HCT116 (cell line): ENCODE measurements around the gene AIFM2. TPM values are rescaled to one million over a fixed set of nuclear protein-coding genes. Genes with fewer than 3 reads are reported as not detected.

Source experiments
- ATAC-seq: fragments of 200-7000 bp; cut with Tn5 transposase; 2 replicates; pipeline ENCODE4 v1.9.1; 2020; ENCODE audit warnings: mild to moderate bottlenecking, moderate library complexity
- BruUV-seq: library from RNA; stranded (reverse); fragments of 400-500 nt; replicated peaks from 2 replicates; lab custom pipeline; 2021; lab: Mats Ljungman, UMichigan
- CTCF ChIA-PET: fragments of 300-600 bp; sonication (Branson Sonifier 250); formaldehyde crosslinking; loops from one replicate; lab custom pipeline; 2021; ENCODE audit warnings: antibody characterized with exemption; lab: Charles Lee
- POLR2A ChIA-PET: fragments of 300-600, 350-600 bp; sonication (Branson Sonifier 250); formaldehyde crosslinking; loops from one replicate; lab custom pipeline; 2021; ENCODE audit warnings: antibody characterized with exemption; lab: Charles Lee
- RAD21 ChIA-PET, 2 experiments: fragments of 300-600 bp; sonication (Branson Sonifier 250); formaldehyde crosslinking; loops; one replicate each; lab custom pipeline; 2023; ENCODE audit warnings: low total read pairs in 2 of 2; ENCODE audit not compliant: uncharacterized antibody in 2 of 2, unreplicated experiment in 2 of 2, low non-redundant PET in 1 of 2; lab: Charles Lee
- DNase-seq: peaks from one replicate; pipeline ENCODE4 v3.0.0-alpha.2; 2010; ENCODE audit warnings: low read depth, low spot score
- H2AFZ ChIP-seq: fragments of 200-600 bp; shearing (Covaris generic), sonication (generic); 2 replicates; pipeline ENCODE4 v1.6.1; 2017; ENCODE audit warnings: low read depth, mixed run types, mixed read lengths, antibody characterized with exemption, low read length; ENCODE audit not compliant: poor library complexity, severe bottlenecking
- H3K27ac ChIP-seq: 2 replicates; pipeline ENCODE4 v1.5.1; 2012; ENCODE audit warnings: low read depth, low read length
- H3K27me3 ChIP-seq: fragments of 200-600 bp; sonication (generic); 2 replicates; pipeline ENCODE4 v1.6.1; 2016; ENCODE audit warnings: mixed run types, low read length, mixed read lengths; ENCODE audit not compliant: insufficient read depth
- H3K36me3 ChIP-seq, 2 experiments: fragments of 200-500 bp in 1 of 2; fragments of 200-600 bp in 1 of 2; sonication (Bioruptor generic) in 1 of 2; sonication (generic) in 1 of 2; 2 replicates each; pipeline versions ENCODE4 v1.5.1 to v1.6.1; 2014 to 2016; ENCODE audit warnings: low read length in 2 of 2, inconsistent platforms in 1 of 2, mixed read lengths in 1 of 2, mixed run types in 1 of 2; ENCODE audit not compliant: insufficient read depth in 2 of 2, control insufficient read depth in 1 of 2
- H3K4me1 ChIP-seq, 2 experiments: fragments of 200-600 bp in 1 of 2; sonication (generic) in 1 of 2; 2 replicates each; pipeline versions ENCODE4 v1.5.1 to v1.6.1; 2012 to 2017; ENCODE audit warnings: low read length in 2 of 2, inconsistent platforms in 1 of 2, mild to moderate bottlenecking in 1 of 2, mixed read lengths in 1 of 2, mixed run types in 1 of 2, moderate library complexity in 1 of 2; ENCODE audit not compliant: insufficient read depth in 2 of 2, control insufficient read depth in 1 of 2
- H3K4me2 ChIP-seq: fragments of 200-600 bp; sonication (generic); 2 replicates; pipeline ENCODE4 v1.6.1; 2017; ENCODE audit warnings: mixed run types, low read length, mixed read lengths
- H3K4me3 ChIP-seq, 2 experiments: fragments of 200-600 bp in 1 of 2; sonication (generic) in 1 of 2; replicated peaks in 1 of 2; 2 replicates each; pipeline ENCODE4 v1.5.1; 2011 to 2016; ENCODE audit warnings: low read length in 2 of 2, control low read depth in 1 of 2, low read depth in 1 of 2, mild to moderate bottlenecking in 1 of 2, mixed read lengths in 1 of 2, mixed run types in 1 of 2
- H3K79me2 ChIP-seq: fragments of 200-600 bp; sonication (generic); 2 replicates; pipeline ENCODE4 v1.6.1; 2017; ENCODE audit warnings: mild to moderate bottlenecking, mixed run types, low read length, moderate library complexity, mixed read lengths; ENCODE audit not compliant: insufficient read depth
- H3K9ac ChIP-seq: fragments of 200-600 bp; sonication (generic); 2 replicates; pipeline ENCODE4 v1.6.1; 2016; ENCODE audit warnings: low read length, mixed read lengths
- H3K9me2 ChIP-seq: fragments of 200-600 bp; sonication (generic), shearing (Covaris generic); 2 replicates; pipeline ENCODE4 v1.6.1; 2017; ENCODE audit warnings: mixed run types, mild to moderate bottlenecking, moderate library complexity; ENCODE audit not compliant: insufficient read depth
- H3K9me3 ChIP-seq, 2 experiments: fragments of 200-500 bp in 1 of 2; fragments of 200-600 bp in 1 of 2; sonication (Bioruptor generic) in 1 of 2; sonication (generic) in 1 of 2; 2 replicates each; pipeline ENCODE4 v1.6.1; 2014 to 2017; ENCODE audit warnings: low read length in 2 of 2, mixed read lengths in 2 of 2, inconsistent platforms in 1 of 2, low read depth in 1 of 2, mild to moderate bottlenecking in 1 of 2, mixed run types in 1 of 2, moderate library complexity in 1 of 2; ENCODE audit not compliant: control insufficient read depth in 1 of 2, insufficient read depth in 1 of 2
- H4K20me1 ChIP-seq: fragments of 200-600 bp; sonication (generic), shearing (Covaris generic); 2 replicates; pipeline ENCODE4 v1.6.1; 2017; ENCODE audit warnings: mixed run types, mild to moderate bottlenecking, moderate library complexity; ENCODE audit not compliant: insufficient read depth
- CBX3 ChIP-seq: IDR thresholded peaks from 2 replicates; pipeline ENCODE4 v1.6.1; 2012; ENCODE audit warnings: low read depth
- CEBPB ChIP-seq: IDR thresholded peaks from 2 replicates; pipeline ENCODE4 v1.6.1; 2012; ENCODE audit warnings: low read depth
- CTCF ChIP-seq, 3 experiments: fragments of 200-600 bp in 1 of 3; sonication (generic) in 1 of 3; IDR thresholded peaks in 2 of 3; conservative IDR thresholded peaks in 1 of 3; 2 replicates each; pipeline ENCODE4 v1.5.1; 2012 to 2017; ENCODE audit warnings: low read depth in 2 of 3, low read length in 2 of 3, antibody characterized with exemption in 1 of 3, borderline replicate concordance in 1 of 3, control low read depth in 1 of 3, mild to moderate bottlenecking in 1 of 3, mixed read lengths in 1 of 3, mixed run types in 1 of 3, moderate library complexity in 1 of 3; ENCODE audit not compliant: insufficient read depth in 1 of 3
- EGR1 ChIP-seq: IDR thresholded peaks from 2 replicates; pipeline ENCODE4 v1.6.1; 2012; ENCODE audit warnings: low read depth
- ELF1 ChIP-seq: IDR thresholded peaks from 2 replicates; pipeline ENCODE4 v1.6.1; 2012; ENCODE audit warnings: low read depth, borderline replicate concordance
- EZH2 ChIP-seq: fragments of 200-600 bp; sonication (generic); IDR thresholded peaks from 2 replicates; pipeline ENCODE4 v1.6.1; 2017; ENCODE audit warnings: antibody characterized with exemption, mixed run types
- EZH2phosphoT487 ChIP-seq: fragments of 200-600 bp; IDR thresholded peaks from 2 replicates; pipeline ENCODE4 v1.6.1; 2018; ENCODE audit warnings: antibody characterized with exemption, borderline replicate concordance
- JUND ChIP-seq: IDR thresholded peaks from 2 replicates; pipeline ENCODE4 v1.6.1; 2012
- POLR2A ChIP-seq: IDR thresholded peaks from 2 replicates; pipeline ENCODE4 v1.7.0; 2011; ENCODE audit warnings: borderline replicate concordance; ENCODE audit not compliant: insufficient read depth, insufficient read length; ENCODE audit errors: extremely low read depth
- POLR2AphosphoS5 ChIP-seq: IDR thresholded peaks from 2 replicates; pipeline ENCODE4 v1.6.1; 2011; ENCODE audit warnings: mild to moderate bottlenecking, low read depth, low read length, moderate library complexity
- RAD21 ChIP-seq: IDR thresholded peaks from 2 replicates; pipeline ENCODE4 v1.6.1; 2012; ENCODE audit warnings: low read depth, mild to moderate bottlenecking
- REST ChIP-seq: IDR thresholded peaks from 2 replicates; pipeline ENCODE4 v1.6.1; 2012; ENCODE audit warnings: low read depth
- SRF ChIP-seq: IDR thresholded peaks from 2 replicates; pipeline ENCODE4 v1.6.1; 2012; ENCODE audit warnings: low read depth
- TCF7L2 ChIP-seq: IDR thresholded peaks from 2 replicates; pipeline ENCODE4 v1.7.0; 2011; ENCODE audit warnings: borderline replicate concordance, inconsistent platforms; ENCODE audit not compliant: insufficient read depth, insufficient read length; ENCODE audit errors: extremely low read depth
- YY1 ChIP-seq: IDR thresholded peaks from 2 replicates; pipeline ENCODE4 v1.6.1; 2011; ENCODE audit warnings: low read length, low read depth, moderate library complexity, mild to moderate bottlenecking; ENCODE audit not compliant: insufficient replicate concordance; ENCODE audit errors: extremely low read depth
- intact Hi-C: fragments of 100-400 bp; cut with micrococcal nuclease; formaldehyde crosslinking; loops from 2 replicates; pipeline ENCODE4 v1.10.0; 2022
- total RNA-seq: library from RNA; stranded (reverse); gene quantifications from one replicate; pipeline ENCODE4 v1.2.1, GENCODE V29; 2021; ENCODE audit not compliant: unreplicated experiment
- TF ChIP-seq, protein P1 (sequence below): IDR thresholded peaks from 2 replicates; pipeline ENCODE4 v1.6.1; 2012

The AIFM2 gene
- total RNA-seq, 1 experiment from 2014 or later, result 20.0 TPM

- TF ChIP-seq REST, result no peak
- TF ChIP-seq POLR2A, result no peak
- TF ChIP-seq EZH2phosphoT487, result no peak
- TF ChIP-seq POLR2AphosphoS5, result no peak
- TF ChIP-seq ELF1, result no peak
- TF ChIP-seq RAD21, result no peak
- no peak for TF ChIP-seq JUND
These were observed 31.5 kb upstream of the AIFM2 start (continued) for GRCh38 chr10:70164163-70164562.

- ChIA-PET CTCF (no interaction called here), POLR2A (no interaction called here)
- peaks cover 34 to 39% of the 10 kb centered on the region in 2 experiments for H3K36me3 ChIP-seq
These were observed 30.8 kb upstream of the AIFM2 start for GRCh38 chr10:70163448-70163847.

More at GRCh38 chr10:70163448-70163847, 30.8 kb upstream of the AIFM2 start:
- peaks cover 97% of the 10 kb centered on the region for H3K79me2 ChIP-seq
- ATAC-seq (no peak), DNase-seq (no peak)
- H3K4me3 ChIP-seq, result no peak overlapping the region
- peaks cover 4 to 6% of the 10 kb centered on the region in 2 experiments; a peak in 3 of 4 replicates for H3K4me1 ChIP-seq
- no peaks in the 10 kb centered on the region for H3K27me3 ChIP-seq
- RAD21 ChIA-PET, result no interaction called here
- H3K9me3 ChIP-seq, result no peaks in the 10 kb centered on the region
- TF ChIP-seq, protein P1, sequence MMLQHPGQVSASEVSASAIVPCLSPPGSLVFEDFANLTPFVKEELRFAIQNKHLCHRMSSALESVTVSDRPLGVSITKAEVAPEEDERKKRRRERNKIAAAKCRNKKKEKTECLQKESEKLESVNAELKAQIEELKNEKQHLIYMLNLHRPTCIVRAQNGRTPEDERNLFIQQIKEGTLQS, result no peak
- TF ChIP-seq POLR2A (no peak), YY1 (no peak), CTCF (IDR thresholded peaks at IDR 0.05 in 2 of 3, conservative IDR thresholded peaks at IDR 0.05 in 1 of 3; ENCODE audit: borderline replicate concordance in 1 of 3, insufficient read depth in 1 of 3, low read depth in 2 of 3, low read length in 2 of 3) (no peak), POLR2AphosphoS5 (no peak), JUND (no peak), REST (no peak), TCF7L2 (no peak), EZH2 (no peak), CEBPB (no peak), EGR1 (no peak), CBX3 (no peak), SRF (no peak)
- BruUV-seq, result no TSS peak
- no peak overlapping the region for H2AFZ ChIP-seq
- no peak overlapping the region for H3K4me2 ChIP-seq
- H4K20me1 ChIP-seq, result peaks cover 20% of the 10 kb centered on the region; the same call in 1 of the 2 replicates
- H3K9me2 ChIP-seq, result no peaks in the 10 kb centered on the region
- intact Hi-C loops, result no loop called here
- H3K9ac ChIP-seq, result no peak overlapping the region
- no peak overlapping the region for H3K27ac ChIP-seq
